CD4-positive, alpha-beta T cell treated with Interleukin-10 for 1 hour (primary cell): ENCODE data around the gene UBXN1.

Experiments
- DNase-seq: peaks from one replicate; pipeline ENCODE4 v3.0.0-alpha.2; 2020

Gene UBXN1

GRCh38 chr11:62678770-62679696, at the start of gene UBXN1:
TSS of gene UBXN1 (minus strand) at chr11:62679073. CDS start at chr11:62678923, 150 bp downstream.
- DNase-seq = peak; percentile 89

DNA sequence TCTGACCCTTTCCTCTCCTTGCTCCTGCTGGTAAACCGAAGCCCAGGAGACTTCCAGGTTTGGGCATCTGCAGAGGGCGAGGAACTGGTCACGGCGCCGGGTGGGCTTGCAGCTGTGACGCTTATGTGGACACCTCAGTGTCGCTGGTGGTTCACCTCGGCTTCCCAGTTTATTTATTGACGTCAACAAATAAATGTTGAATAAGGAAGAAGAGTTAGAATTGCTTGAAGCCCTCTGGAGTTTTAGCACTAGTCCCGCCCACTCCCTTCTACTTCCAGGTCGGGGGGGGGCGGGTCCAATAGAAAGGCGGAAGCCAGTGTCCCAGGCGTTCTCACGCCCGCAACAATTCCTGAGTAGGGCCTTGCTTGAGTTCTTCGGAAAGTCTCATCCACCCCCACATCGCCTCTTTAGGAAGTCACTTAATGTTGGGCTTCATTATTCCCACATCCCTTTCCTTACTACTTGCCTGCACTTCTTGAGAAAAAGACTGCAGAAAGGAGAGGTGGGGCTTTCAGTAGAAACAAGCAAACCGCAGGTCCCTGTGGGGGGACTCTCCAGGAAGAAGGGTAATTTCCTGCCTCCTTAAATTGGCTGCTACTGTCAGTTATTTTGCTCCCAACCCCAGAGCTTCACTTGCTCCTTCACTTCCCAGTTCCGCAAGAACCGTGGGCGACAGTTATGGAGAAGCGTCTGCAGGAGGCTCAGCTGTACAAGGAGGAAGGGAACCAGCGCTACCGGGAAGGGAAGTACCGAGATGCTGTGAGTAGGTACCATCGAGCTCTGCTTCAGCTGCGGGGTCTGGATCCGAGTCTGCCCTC, 49.5 kb upstream of the UBXN1 start, which contains the start of gene TTC9C:
Gene TTC9C, plus strand, starts transcription at position 316 of the 818 bp plus-strand sequence. Its CDS starts 363 bp downstream, at position 679.
- DNase-seq = peak; percentile 84

DNA sequence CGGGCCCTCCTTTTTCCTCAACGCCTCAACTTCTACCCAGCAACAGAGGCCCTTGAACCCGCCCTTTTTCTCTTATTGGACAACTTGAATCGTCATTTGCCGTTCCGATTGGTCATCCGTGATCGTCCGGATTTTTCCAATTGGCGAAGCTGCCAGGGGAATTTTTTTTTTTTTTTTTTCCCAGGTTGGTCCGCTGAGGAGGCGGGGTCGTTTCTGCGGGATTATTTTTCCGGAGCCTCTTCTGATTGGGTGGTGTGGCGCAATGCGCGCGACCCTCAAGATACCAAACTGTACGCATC, 48.9 kb upstream of the UBXN1 start:
- peak; percentile 96 for DNase-seq

- peak; percentile 99 for DNase-seq
Observed at GRCh38 chr11:62727165-62727871, 48.4 kb upstream of the UBXN1 start, which contains the start of gene HNRNPUL2. TSS of gene HNRNPUL2 (minus strand) at chr11:62727457. CDS start at chr11:62727156, 301 bp downstream.

GRCh38 chr11:62726915-62727164, 48.0 kb upstream of the UBXN1 start:
- no peak for DNase-seq

DNA sequence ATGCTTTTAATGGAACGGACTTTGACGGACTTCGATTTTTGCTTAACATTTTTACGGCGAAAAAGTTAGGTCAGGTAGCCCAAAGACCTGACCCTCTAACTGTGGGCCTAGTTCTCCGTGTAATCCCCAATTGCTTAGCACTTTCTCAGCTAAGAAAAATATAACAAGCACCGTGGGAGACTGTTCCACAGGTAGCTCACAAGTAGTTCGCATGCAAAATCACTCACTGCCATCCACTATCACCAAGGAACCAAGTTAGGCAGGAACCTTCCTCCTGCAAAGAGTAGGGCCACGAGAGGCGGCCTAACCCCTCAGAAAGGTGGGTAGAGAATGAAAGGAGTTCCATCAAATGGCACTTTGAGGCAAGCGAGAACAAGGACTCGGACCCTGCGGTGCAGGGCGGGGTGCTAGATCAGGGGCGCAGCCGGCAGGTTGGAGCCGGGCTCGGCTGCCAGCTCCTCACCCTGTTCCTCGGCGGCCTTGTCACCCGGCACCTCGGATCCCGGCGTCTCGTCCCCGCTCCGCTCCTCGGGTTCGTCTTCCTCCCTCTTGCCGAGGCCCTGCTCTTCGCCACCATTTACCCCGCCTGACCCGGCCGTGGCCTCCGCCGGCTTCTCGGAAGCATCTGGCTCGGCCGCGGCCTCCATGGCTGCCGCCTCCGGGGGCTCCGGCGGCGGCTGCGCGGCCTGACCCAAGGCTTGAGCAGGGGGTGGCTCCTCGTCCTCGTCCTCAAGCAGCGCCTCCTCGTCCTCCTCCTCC, 47.5 kb upstream of the UBXN1 start:
- DNase-seq = no peak

GRCh38 chr11:62725646-62726045, 46.8 kb upstream of the UBXN1 start:
- no peak for DNase-seq

DNA sequence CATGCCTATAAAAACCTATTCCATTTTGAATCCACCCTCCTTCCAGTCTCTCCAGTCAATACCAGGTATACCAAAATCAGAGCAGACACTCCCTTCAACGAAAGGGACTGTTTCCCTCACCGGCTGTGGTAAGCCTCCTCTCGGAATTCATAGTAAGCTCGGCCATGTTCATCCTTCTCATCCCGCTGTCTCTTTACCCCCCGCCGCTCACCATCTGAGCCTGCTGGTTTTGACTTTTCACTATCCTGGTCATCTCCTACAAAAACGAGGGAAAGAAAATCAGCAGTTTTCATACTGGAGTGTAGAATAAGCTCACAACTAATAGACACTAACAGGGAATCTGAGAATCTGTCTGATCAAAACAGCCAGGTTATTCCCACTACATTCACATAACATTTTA, 45.3 kb upstream of the UBXN1 start:
- no peak for DNase-seq

GRCh38 chr11:62721994-62722393, 43.1 kb upstream of the UBXN1 start:
- DNase-seq = no peak

GRCh38 chr11:62719302-62719978, 40.6 kb upstream of the UBXN1 start:
- no peak for DNase-seq

DNA sequence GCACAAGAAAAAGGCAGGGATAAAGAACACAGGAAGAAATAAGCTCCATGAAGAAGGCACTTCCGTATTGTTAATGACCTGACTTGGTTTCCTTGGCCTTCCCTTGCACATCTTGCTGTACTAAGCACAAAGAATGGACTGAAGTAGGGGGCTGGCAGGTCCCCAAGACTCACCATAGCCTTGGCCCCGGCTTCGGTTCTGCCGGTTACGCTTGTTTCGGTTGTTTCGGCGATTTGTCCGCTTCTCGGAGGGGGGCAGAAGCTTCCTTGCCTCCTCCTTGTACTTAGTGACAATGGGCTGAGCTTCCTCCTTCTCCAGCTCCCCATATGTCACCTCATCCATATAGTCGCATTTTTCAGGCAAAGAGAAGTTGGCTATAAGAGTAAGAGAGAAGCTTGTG, 37.9 kb upstream of the UBXN1 start:
- DNase-seq = no peak

- DNase-seq = no peak
Observed at GRCh38 chr11:62716206-62716605, 37.3 kb upstream of the UBXN1 start.

- DNase-seq = no peak
Observed at GRCh38 chr11:62715150-62716130, 36.6 kb upstream of the UBXN1 start.

- DNase-seq = no peak
Observed at GRCh38 chr11:62713343-62713742, 34.5 kb upstream of the UBXN1 start.

DNA sequence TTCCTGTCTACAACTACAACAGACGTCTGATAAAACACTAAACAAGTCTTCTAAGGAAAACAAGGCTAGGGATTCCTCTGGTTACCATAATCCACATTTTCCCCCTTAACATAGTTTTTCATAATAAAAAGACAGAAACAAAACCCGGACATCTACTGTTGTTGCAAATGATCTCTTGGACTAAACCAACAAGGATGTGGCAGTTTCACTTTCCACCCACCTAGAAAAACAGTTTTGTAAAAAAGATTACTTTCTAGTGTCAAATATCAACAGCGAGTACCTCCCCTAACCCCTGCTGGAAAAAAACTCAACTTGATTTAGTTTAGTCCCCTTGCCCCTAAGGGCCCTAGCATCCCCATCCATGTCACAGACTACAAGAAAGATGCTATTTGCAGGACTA, 34.0 kb upstream of the UBXN1 start:
- no peak for DNase-seq

DNA sequence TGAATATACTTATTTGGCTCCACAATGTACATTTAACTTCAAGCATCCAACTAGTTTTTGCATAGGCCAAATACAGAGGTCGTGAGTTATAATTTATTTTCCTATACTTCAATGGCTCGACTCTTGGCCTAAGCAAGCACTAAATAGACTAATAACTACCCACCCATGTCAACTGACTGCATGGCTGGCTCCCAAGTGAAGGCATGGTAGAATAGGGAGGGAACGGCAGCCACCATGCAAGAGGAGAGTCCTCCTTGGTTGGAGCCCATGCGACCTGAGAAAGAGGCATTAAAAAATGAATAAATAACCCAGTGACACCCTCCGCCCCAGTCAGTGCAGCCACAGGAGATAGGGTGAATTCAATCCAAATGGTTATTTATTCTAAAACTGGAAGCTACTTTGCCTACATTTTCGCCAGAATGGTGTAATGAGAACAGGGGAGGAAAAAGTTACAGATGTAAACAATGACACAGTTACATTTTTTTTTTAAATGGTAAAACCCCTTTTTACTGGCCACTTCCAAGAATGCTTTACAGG, 33.5 kb upstream of the UBXN1 start:
- DNase-seq = no peak

DNA sequence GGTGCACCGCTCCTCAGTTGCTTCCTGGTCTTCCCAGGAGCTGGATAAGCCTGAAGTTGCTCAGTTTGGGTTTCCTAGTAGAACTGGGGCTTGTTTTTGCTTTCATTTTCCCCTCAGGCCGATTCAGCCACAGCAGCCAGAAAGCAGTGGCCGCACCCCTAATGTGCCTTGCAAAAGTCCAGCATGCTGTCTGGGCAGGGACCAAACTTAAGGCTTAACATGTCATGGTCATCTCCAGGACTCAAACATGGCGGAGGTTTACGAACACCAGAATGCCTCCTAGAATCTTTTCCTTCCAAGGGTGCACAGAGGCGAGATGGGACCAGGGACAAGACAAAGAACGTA, 31.1 kb upstream of the UBXN1 start:
- DNase-seq = no peak

GRCh38 chr11:62709247-62710000, 30.6 kb upstream of the UBXN1 start:
- DNase-seq = peak; percentile 98

- peak; percentile 59 for DNase-seq
Observed at GRCh38 chr11:62708793-62709192, 29.9 kb upstream of the UBXN1 start.

GRCh38 chr11:62708392-62708791, 29.5 kb upstream of the UBXN1 start:
- no peak for DNase-seq
